Lower leg skin (tissue), 4 donors: ENCODE measurements around the gene PLEKHA8. TPM values are rescaled to one million over a fixed set of nuclear protein-coding genes. Genes with fewer than 3 reads are reported as not detected.

Source experiments
- DNase-seq, 2 donors: peaks; one replicate each; pipeline ENCODE4 v3.0.0-alpha.2; 2019; ENCODE audit warnings: low spot score in 2 of 2
- H3K4me3 ChIP-seq: fragments of 200-600 bp; sonication (generic); 2 replicates; pipeline ENCODE4 v1.5.1; 2017; ENCODE audit warnings: mild to moderate bottlenecking, low read depth; ENCODE audit not compliant: poor library complexity, severe bottlenecking
- CTCF ChIP-seq, 3 donors: fragments of 450-650 bp; IDR thresholded peaks; one replicate each; pipeline ENCODE4 v1.5.1; 2016; ENCODE audit warnings: antibody characterized with exemption in 3 of 3, mild to moderate bottlenecking in 3 of 3, moderate library complexity in 2 of 3
- POLR2A ChIP-seq, 2 donors: fragments of 450-650 bp; IDR thresholded peaks; one replicate each; pipeline ENCODE4 v1.6.1; 2016 to 2017; ENCODE audit warnings: antibody characterized with exemption in 2 of 2, mild to moderate bottlenecking in 1 of 2, moderate library complexity in 1 of 2
- WGBS, 2 donors: methylation state at CpG; one replicate each; pipeline ENCODE4 v1.1.5; 2018; 5-methylcytosine and 5-hydroxymethylcytosine counted together
- intact Hi-C: fragments of 100-400 bp; cut with DNase I; formaldehyde crosslinking; loops from one replicate; pipeline ENCODE4 v1.15.0; 2023; ENCODE audit warnings: low total_unique reads
- total RNA-seq, 4 donors: library from RNA; depleted of rRNA; stranded (reverse); fragments of >200 nt; gene quantifications; one replicate each; pipeline ENCODE4 v1.1.0, GENCODE V29; 2016

PLEKHA8 gene
- total RNA-seq, 4 donors from 2014 or later = 6.0 to 10.9 (median 6.5) TPM

GRCh38 chr7:30167901-30168300 is 139.7 kb downstream of the PLEKHA8 start:
- no peak for DNase-seq
- no peak overlapping the region for H3K4me3 ChIP-seq
- intact Hi-C loops = no loop called here
- TF ChIP-seq POLR2A (IDR thresholded peaks at IDR 0.05) = no peak
- no peak for TF ChIP-seq CTCF (IDR thresholded peaks at IDR 0.05)
- 86 to 90% methylated on average over 6 of the region's 6 CpGs for WGBS, 2 donors

DNA sequence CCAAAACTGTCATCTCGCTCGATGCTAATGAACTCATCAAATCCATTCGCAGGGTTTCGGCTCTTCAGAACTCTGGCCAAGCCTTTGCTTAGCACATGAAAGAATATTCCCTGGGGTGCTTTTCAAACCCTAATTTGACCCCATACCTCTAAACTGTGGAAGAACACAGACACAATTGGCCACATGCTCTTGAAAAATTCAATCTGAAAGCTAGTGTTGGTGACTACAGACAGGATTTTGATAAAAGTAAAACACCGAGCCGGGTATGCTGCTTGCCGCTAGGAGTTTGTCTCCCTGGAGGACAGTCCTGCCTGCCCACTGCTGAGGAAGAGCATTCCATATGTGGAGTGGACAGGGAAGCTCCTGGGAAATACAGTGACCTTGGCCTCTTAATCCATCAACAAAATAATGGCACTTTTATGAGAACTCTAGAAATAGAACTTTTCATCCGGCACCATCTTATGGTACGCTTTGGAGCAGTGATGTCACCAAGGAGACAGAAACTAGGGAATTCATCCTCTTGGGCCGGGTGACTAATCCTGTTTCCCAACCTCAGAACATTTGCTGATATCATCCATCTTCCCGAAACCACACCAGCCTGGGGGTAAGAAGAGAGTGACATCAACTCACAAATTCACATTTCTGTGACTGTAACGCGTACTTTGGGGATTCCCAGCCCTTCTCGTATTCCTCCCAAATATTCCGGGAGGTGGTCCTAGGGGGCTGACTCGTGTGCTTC is 140.8 kb downstream of the PLEKHA8 start:
- DNase-seq = no peak
- intact Hi-C loops = no loop called here
- H3K4me3 ChIP-seq = no peak overlapping the region
- TF ChIP-seq POLR2A (IDR thresholded peaks at IDR 0.05) (no peak), CTCF (IDR thresholded peaks at IDR 0.05) (no peak)
- 47 to 55% methylated on average over 16 of the region's 16 CpGs for WGBS, 2 donors

- WGBS, 2 donors = 70 to 80% methylated on average over 2 of the region's 2 CpGs
- DNase-seq = no peak
- intact Hi-C loops = no loop called here
- H3K4me3 ChIP-seq = no peak overlapping the region
- TF ChIP-seq CTCF (IDR thresholded peaks at IDR 0.05) (no peak), POLR2A (IDR thresholded peaks at IDR 0.05) (no peak)
Measured at GRCh38 chr7:30169579-30169978, 141.4 kb downstream of the PLEKHA8 start.

GRCh38 chr7:30170476-30171205 is 142.4 kb downstream of the PLEKHA8 start:
- no peak for DNase-seq
- intact Hi-C loops = no loop called here
- no peak overlapping the region for H3K4me3 ChIP-seq
- WGBS, 2 donors = 71 to 74% methylated on average over 6 of the region's 6 CpGs
- TF ChIP-seq CTCF (IDR thresholded peaks at IDR 0.05) (no peak), POLR2A (IDR thresholded peaks at IDR 0.05) (no peak)

DNA sequence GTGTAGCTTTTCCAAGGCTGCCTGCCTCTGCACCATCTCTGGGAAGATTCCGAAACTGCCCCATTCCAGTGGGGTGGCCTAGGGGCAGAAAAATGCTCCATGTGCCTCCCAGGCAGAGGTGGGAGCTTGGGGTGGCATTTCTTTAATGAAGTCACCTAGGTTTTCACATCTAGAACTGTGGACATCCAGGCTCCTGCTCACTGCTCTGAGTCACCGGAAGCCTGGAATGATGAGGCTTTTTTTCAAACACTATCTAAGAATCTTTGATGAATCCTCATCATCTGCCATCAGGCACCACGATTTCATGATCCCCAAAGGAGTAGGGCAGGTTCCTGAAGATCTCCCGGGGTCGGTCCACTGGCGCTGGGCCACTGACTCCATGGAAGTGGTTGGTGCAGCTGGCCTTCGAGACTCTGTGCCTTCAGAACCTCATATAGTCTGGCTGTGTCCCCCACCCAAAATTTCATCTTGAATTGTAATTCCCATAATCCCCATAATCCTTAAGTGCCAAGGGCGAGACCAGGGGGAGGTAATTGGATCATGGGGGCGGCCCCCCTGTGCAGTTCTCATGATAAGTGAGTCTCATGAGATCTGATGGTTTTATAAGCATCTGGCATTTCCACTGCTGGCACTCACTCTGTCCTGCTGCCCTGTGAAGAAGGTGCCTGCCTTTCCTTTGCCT is 143.7 kb downstream of the PLEKHA8 start:
- no peak for DNase-seq
- WGBS, 2 donors = 64 to 69% methylated on average over 9 of the region's 9 CpGs
- intact Hi-C loops = no loop called here
- no peak overlapping the region for H3K4me3 ChIP-seq
- no peak for TF ChIP-seq CTCF (IDR thresholded peaks at IDR 0.05)
- no peak for TF ChIP-seq POLR2A (IDR thresholded peaks at IDR 0.05)
